Heart right ventricle (tissue), 16 donors: ENCODE measurements around the gene ATP10A. TPM values are rescaled to one million over a fixed set of nuclear protein-coding genes. Genes with fewer than 3 reads are reported as not detected.

Source experiments
- ATAC-seq, 8 donors: fragments of 200-7000 bp; cut with Tn5 transposase; one replicate each; pipeline ENCODE4 v1.9.1; 2020; ENCODE audit warnings: mild to moderate bottlenecking in 8 of 8, moderate library complexity in 8 of 8, moderate number of reproducible peaks in 1 of 8
- DNase-seq, 2 donors: peaks; one replicate each; pipeline ENCODE4 v3.0.0-alpha.2; 2020
- H3K27ac ChIP-seq, 10 donors: fragments of 200-600 bp; sonication (generic) in 2 of 10; one replicate each; pipeline versions ENCODE4 v1.5.0 to v1.8.0; 2020 to 2022; ENCODE audit warnings: mild to moderate bottlenecking in 3 of 10
- H3K27me3 ChIP-seq, 7 donors: fragments of 200-600 bp; one replicate each; pipeline ENCODE4 v1.8.0; 2021 to 2022; ENCODE audit warnings: mild to moderate bottlenecking in 2 of 7
- H3K36me3 ChIP-seq, 9 donors: fragments of 200-600 bp; sonication (generic) in 1 of 9; one replicate each; pipeline versions ENCODE4 v1.5.0 to v1.8.0; 2020 to 2022; ENCODE audit warnings: mild to moderate bottlenecking in 2 of 9
- H3K4me1 ChIP-seq, 9 donors: fragments of 200-600 bp; sonication (generic) in 1 of 9; one replicate each; pipeline versions ENCODE4 v1.5.0 to v1.8.0; 2020 to 2022; ENCODE audit warnings: mild to moderate bottlenecking in 4 of 9
- H3K4me3 ChIP-seq, 10 donors: fragments of 200-600 bp; sonication (generic) in 2 of 10; one replicate each; pipeline versions ENCODE4 v1.5.0 to v1.8.0; 2020 to 2022; ENCODE audit warnings: mild to moderate bottlenecking in 7 of 10, moderate library complexity in 2 of 10
- H3K9me3 ChIP-seq, 11 donors: fragments of 200-600 bp in 10 of 11; sonication (generic) in 2 of 11; one replicate each; pipeline versions ENCODE4 v1.5.0 to v1.8.0; 2013 to 2022; ENCODE audit warnings: mild to moderate bottlenecking in 2 of 11, control low read depth in 1 of 11, moderate library complexity in 1 of 11
- CTCF ChIP-seq, 9 donors: fragments of 200-600 bp; sonication (generic) in 2 of 9; IDR thresholded peaks; one replicate each; pipeline versions ENCODE4 v1.5.0 to v1.8.0; 2021 to 2022; ENCODE audit warnings: antibody characterized with exemption in 9 of 9, mild to moderate bottlenecking in 5 of 9, moderate library complexity in 1 of 9
- WGBS, 2 donors: extraction: QIAGEN DNeasy Blood & Tissue Kit; methylation state at CpG; one replicate each; pipeline ENCODE4 v1.1.7; 2013; ENCODE audit warnings: inconsistent platforms in 1 of 2; 5-methylcytosine and 5-hydroxymethylcytosine counted together
- intact Hi-C, 10 donors: fragments of 100-400 bp; cut with DNase I; formaldehyde crosslinking; loops; one replicate each; pipeline versions ENCODE4 v1.11.1 to v1.14.2; 2022
- polyA plus RNA-seq, 2 donors: library from polyadenylated mRNA; stranded (reverse); fragments of 200-250 nt; gene quantifications; one replicate each; pipeline ENCODE4 v1.2.3, GENCODE V29; 2013
- total RNA-seq, 10 donors: library from RNA; stranded (reverse); fragmentation: NEBNext Ultra II Directional in 3 of 10; extraction: Animal tissue kit (Norgen Biotek cat#: 25700) in 3 of 10; gene quantifications; one replicate each; pipeline versions ENCODE4 v1.2.1 to v1.2.4, GENCODE V29; 2021 to 2023
- donor health status: Arrhythmogenic right ventricular cardiomyopathy.
- donor health status: ischemic (EF 13 %, LVEDD 7.1; RV severe dilation, severe dysfunction).
- donor health status: healthy with polysubstance abuse.
- donor health status: DM: no; HTN: yes; CAD: no.
- donor health status: DM: no; HTN: no; CAD: no.
- donor health status: ischemic (EF 25% LVEDD 6.9; RV normal size, moderate dysfunction).
- donor health status: ischemic (EF 25% LVEDD 5.7; RV mildly dilated, moderate dysfunction).
- donor health status: healthy.
- donor health status: DM: yes; HTN: yes; CAD: no.
- donor health status: Ischemic cardiomyopathy.
- donor health status: ischemic (EF 35%, LVEDD 5.7; RV mildly dilated, moderate dysfunction).
- donor health status: nonischemic (EF 11% LVEDD 7.7; RV severe dilation, severe dysfunction).
- donor health status: DM: yes; HTN: yes; CAD: no.
- donor health status: PGD.
- donor health status: ischemic (EF 29% LVEDD 5.4; RV normal size, mild dysfunction).
- donor health status: nonischemic (EF 23%, LVEDD 6.1; RV moderate dilation, normal function).

Gene ATP10A
- total and polyA plus RNA-seq, 12 donors = 0.45 to 2.2 (median 0.89) TPM

- no peaks in the 10 kb centered on the region for H3K36me3 ChIP-seq
- DNase-seq (no peak), ATAC-seq (no peak)
- H3K9me3 ChIP-seq = no peaks in the 10 kb centered on the region
- 93 to 95% methylated on average over 8 of the region's 8 CpGs for WGBS, 2 donors
- peak overlapping the region in 1 of 10 donors; percentile 83 for H3K27ac ChIP-seq
- H3K27me3 ChIP-seq = peaks cover 0 to 6% (median 4%) of the 10 kb centered on the region in 7 donors
- no peak for TF ChIP-seq CTCF (IDR thresholded peaks at IDR 0.05)
- intact Hi-C loops = loop anchor here in 1 of 10 donors (2.0 to 5.0 kb wide), 2 partner anchors 60 to 111 kb away; no protein-coding TSS in a partner anchor
- H3K4me1 ChIP-seq = peaks cover 0 to 49% (median 15%) of the 10 kb centered on the region in 9 donors
- no peak overlapping the region for H3K4me3 ChIP-seq
Measured at GRCh38 chr15:25848325-25848724, 14.8 kb downstream of the ATP10A start.

GRCh38 chr15:25847051-25847450 is 16.1 kb downstream of the ATP10A start:
- intact Hi-C loops = loop anchor here in 1 of 10 donors (5.0 kb wide), 1 partner anchor 110 kb away; no protein-coding TSS in a partner anchor
- ATAC-seq (no peak), DNase-seq (no peak)
- H3K27me3 ChIP-seq = peaks cover 0 to 6% (median 0%) of the 10 kb centered on the region in 7 donors
- peaks cover 0 to 36% (median 11%) of the 10 kb centered on the region in 9 donors for H3K4me1 ChIP-seq
- no peak overlapping the region for H3K4me3 ChIP-seq
- no peaks in the 10 kb centered on the region for H3K36me3 ChIP-seq
- 29 to 46% methylated on average over 2 of the region's 2 CpGs for WGBS, 2 donors
- TF ChIP-seq CTCF (IDR thresholded peaks at IDR 0.05) = no peak
- no peaks in the 10 kb centered on the region for H3K9me3 ChIP-seq
- H3K27ac ChIP-seq = no peak overlapping the region

GRCh38 chr15:25846377-25846776 is 16.8 kb downstream of the ATP10A start:
- peaks cover 0 to 9% (median 0%) of the 10 kb centered on the region in 7 donors for H3K27me3 ChIP-seq
- intact Hi-C loops = loop anchor here in 1 of 10 donors (5.0 kb wide), 1 partner anchor 109 kb away; no protein-coding TSS in a partner anchor

GRCh38 chr15:25844981-25845680 is 18.0 kb downstream of the ATP10A start:
- ATAC-seq = no peak
- 73 to 81% methylated on average over 14 of the region's 14 CpGs for WGBS, 2 donors
- intact Hi-C loops = loop anchor here in 1 of 10 donors (5.0 kb wide), 1 partner anchor 108 kb away; no protein-coding TSS in a partner anchor

More at GRCh38 chr15:25846377-25846776, 16.8 kb downstream of the ATP10A start:
- Histone ChIP-seq H3K4me3 (no peak overlapping the region), H3K27ac (no peak overlapping the region), H3K36me3 (no peaks in the 10 kb centered on the region), H3K4me1 (peaks cover 0 to 35% (median 11%) of the 10 kb centered on the region in 9 donors), H3K9me3 (no peaks in the 10 kb centered on the region)
- ATAC-seq (no peak), DNase-seq (no peak)
- WGBS, 2 donors = 65 to 70% methylated on average over 7 of the region's 7 CpGs
- TF ChIP-seq CTCF (IDR thresholded peaks at IDR 0.05) = no peak

More at GRCh38 chr15:25844981-25845680, 18.0 kb downstream of the ATP10A start:
- no peak for TF ChIP-seq CTCF (IDR thresholded peaks at IDR 0.05)
- H3K9me3 ChIP-seq = no peaks in the 10 kb centered on the region
- peaks cover 0 to 9% (median 0%) of the 10 kb centered on the region in 7 donors for H3K27me3 ChIP-seq
- no peak for DNase-seq
- H3K27ac ChIP-seq = no peak overlapping the region
- H3K36me3 ChIP-seq = no peaks in the 10 kb centered on the region
- H3K4me1 ChIP-seq = peaks cover 0 to 24% (median 11%) of the 10 kb centered on the region in 9 donors
- H3K4me3 ChIP-seq = no peak overlapping the region
